H7 (cell line): ENCODE data around the gene RNF19B. TPM values are rescaled to one million over a fixed set of nuclear protein-coding genes. Genes with fewer than 3 reads are reported as not detected.

Experiments
- DNase-seq: peaks from one replicate; pipeline ENCODE4 v3.0.0; 2012
- H3K27me3 ChIP-seq: 2 replicates; pipeline ENCODE4 v1.6.0; 2011; ENCODE audit warnings: mild to moderate bottlenecking, low read length; ENCODE audit not compliant: control insufficient read depth, insufficient read depth
- H3K36me3 ChIP-seq: replicated peaks from 2 replicates; pipeline ENCODE4 v1.5.1; 2011; ENCODE audit warnings: low read length; ENCODE audit not compliant: control insufficient read depth, insufficient read depth
- H3K4me3 ChIP-seq: 2 replicates; pipeline ENCODE4 v1.5.1; 2011; ENCODE audit warnings: low read depth, mild to moderate bottlenecking, control low read depth, low read length, moderate library complexity; ENCODE audit not compliant: insufficient read depth
- total RNA-seq: library from RNA; depleted of rRNA; stranded (reverse); fragments of >200 nt; shearing (Covaris generic); gene quantifications from 2 replicates; pipeline ENCODE4 v1.2.3, GENCODE V29; 2014; rRNA removed

The RNF19B gene
- total RNA-seq, 1 experiment from 2014 or later: 26.7 TPM

GRCh38 chr1:32890516-32891240 is 73.9 kb downstream of the RNF19B start:
- Histone ChIP-seq H3K4me3 (no peak overlapping the region), H3K36me3 (no peaks in the 10 kb centered on the region), H3K27me3 (peaks cover 63% of the 10 kb centered on the region)
- DNase-seq: no peak

GRCh38 chr1:32889731-32890278 is 74.8 kb downstream of the RNF19B start:
- no peak overlapping the region for H3K4me3 ChIP-seq
- no peaks in the 10 kb centered on the region for H3K36me3 ChIP-seq
- peaks cover 71% of the 10 kb centered on the region for H3K27me3 ChIP-seq
- DNase-seq: no peak

GRCh38 chr1:32888677-32889420 is 75.8 kb downstream of the RNF19B start:
- H3K36me3 ChIP-seq: no peaks in the 10 kb centered on the region
- no peak overlapping the region for H3K4me3 ChIP-seq
- no peak for DNase-seq
- peaks cover 80% of the 10 kb centered on the region for H3K27me3 ChIP-seq

- no peaks in the 10 kb centered on the region for H3K36me3 ChIP-seq
- no peak overlapping the region for H3K4me3 ChIP-seq
- DNase-seq: no peak
- peaks cover 78% of the 10 kb centered on the region for H3K27me3 ChIP-seq
These were observed 76.5 kb downstream of the RNF19B start for GRCh38 chr1:32888134-32888533.

- DNase-seq: no peak
- peaks cover 75% of the 10 kb centered on the region for H3K27me3 ChIP-seq
- H3K4me3 ChIP-seq: no peak overlapping the region
- no peaks in the 10 kb centered on the region for H3K36me3 ChIP-seq
These were observed 77.0 kb downstream of the RNF19B start for GRCh38 chr1:32887623-32888022.

GRCh38 chr1:32886828-32887414 is 77.7 kb downstream of the RNF19B start:
- no peaks in the 10 kb centered on the region for H3K36me3 ChIP-seq
- DNase-seq: no peak
- H3K4me3 ChIP-seq: no peak overlapping the region
- H3K27me3 ChIP-seq: peaks cover 68% of the 10 kb centered on the region

Other genes with a start within 250 kb of the RNF19B start
- 239 and 260 TPM in 2 replicates for gene YARS1, start 147.5 kb downstream of the RNF19B start, total RNA-seq
- gene S100PBP, start 147.2 kb downstream of the RNF19B start, total RNA-seq: 83.0 and 83.4 TPM in 2 replicates
- 0.63 and 4.4 TPM in 2 replicates for gene FNDC5, start 93.9 kb downstream of the RNF19B start, total RNA-seq
- 0.89 and 2.6 TPM in 2 replicates for gene HPCA, start 78.3 kb downstream of the RNF19B start, total RNA-seq
- 5.4 and 9.8 TPM in 2 replicates for gene TMEM54, start 63.4 kb downstream of the RNF19B start, total RNA-seq
- 151 and 168 TPM in 2 replicates for gene AK2, start 72.1 kb upstream of the RNF19B start, total RNA-seq
- 0.96 and 2.5 TPM in 2 replicates for gene AZIN2, start 116.3 kb upstream of the RNF19B start, total RNA-seq
- 10.6 and 13.2 TPM in 2 replicates for gene TRIM62, start 217.2 kb upstream of the RNF19B start, total RNA-seq